Endothelial cell of umbilical vein (primary cell): ENCODE data around the gene GFOD1. TPM values are rescaled to one million over a fixed set of nuclear protein-coding genes. Genes with fewer than 3 reads are reported as not detected.

ENCODE experiments used
- BruUV-seq: library from RNA; stranded (reverse); fragments of 400-500 nt; replicated peaks from 2 replicates; lab custom pipeline; 2021; lab: Mats Ljungman, UMichigan
- CTCF ChIA-PET: fragments of 300-600, 350-600 bp; sonication (Branson Sonifier 250); formaldehyde crosslinking; loops from one replicate; lab custom pipeline; 2021; ENCODE audit warnings: antibody characterized with exemption, inconsistent platforms; lab: Charles Lee
- POLR2A ChIA-PET: fragments of 300-600, 350-600 bp; sonication (Branson Sonifier 250); formaldehyde crosslinking; loops from one replicate; lab custom pipeline; 2021; ENCODE audit warnings: antibody characterized with exemption, inconsistent platforms; lab: Charles Lee
- DNase-seq: peaks from one replicate; pipeline ENCODE4 v3.0.0-alpha.2; 2011; ENCODE audit warnings: low read depth, low spot score
- FAIRE-seq: peaks from 2 replicates; lab custom pipeline; 2011; peaks lifted over from hg19 to GRCh38; lab: Jason Lieb, UNC
- H2AFZ ChIP-seq: 2 replicates; pipeline ENCODE4 v1.6.0; 2012; ENCODE audit warnings: low read depth, low read length, control low read depth, inconsistent platforms
- H3K27ac ChIP-seq: 2 replicates; pipeline ENCODE4 v1.5.1; 2011; ENCODE audit warnings: low read depth, mild to moderate bottlenecking, control low read depth, low read length, moderate library complexity; ENCODE audit not compliant: insufficient read depth
- H3K27me3 ChIP-seq, 2 experiments: 2 replicates each; pipeline versions ENCODE4 v1.6.0 to v1.6.1; 2011; ENCODE audit warnings: low read length in 2 of 2, mixed read lengths in 1 of 2; ENCODE audit not compliant: control insufficient read depth in 2 of 2, insufficient read depth in 2 of 2
- H3K36me3 ChIP-seq, 2 experiments: 2 replicates in 1 of 2; 3 replicates in 1 of 2; pipeline ENCODE4 v1.5.1; 2011; ENCODE audit warnings: low read length in 2 of 2, mild to moderate bottlenecking in 1 of 2, moderate library complexity in 1 of 2; ENCODE audit not compliant: control insufficient read depth in 2 of 2, insufficient read depth in 2 of 2; ENCODE audit errors: extremely low read depth in 1 of 2
- H3K4me1 ChIP-seq: 3 replicates; pipeline ENCODE4 v1.5.1; 2011; ENCODE audit warnings: mild to moderate bottlenecking, low read length; ENCODE audit not compliant: control insufficient read depth, insufficient read depth; ENCODE audit errors: extremely low read depth
- H3K4me2 ChIP-seq: 2 replicates; pipeline ENCODE4 v1.6.1; 2011; ENCODE audit warnings: low read length, control low read depth, mixed read lengths; ENCODE audit not compliant: insufficient read depth
- H3K4me3 ChIP-seq, 3 experiments: fragments of 200-600 bp in 1 of 3; sonication (generic), shearing (Covaris generic) in 1 of 3; replicated peaks in 1 of 3; 2 replicates each; pipeline ENCODE4 v1.5.1; 2011 to 2016; ENCODE audit warnings: control low read depth in 3 of 3, low read length in 3 of 3, mild to moderate bottlenecking in 2 of 3, inconsistent platforms in 1 of 3, low read depth in 1 of 3, moderate library complexity in 1 of 3; ENCODE audit not compliant: insufficient read depth in 1 of 3
- H3K79me2 ChIP-seq: 2 replicates; pipeline ENCODE4 v1.6.0; 2012; ENCODE audit warnings: low read length, inconsistent platforms; ENCODE audit not compliant: control insufficient read depth, insufficient read depth
- H3K9ac ChIP-seq: replicated peaks from 2 replicates; pipeline ENCODE3; 2011; ENCODE audit warnings: low read length, control low read depth; ENCODE audit not compliant: insufficient read depth; ENCODE audit errors: extremely low read depth
- H3K9me1 ChIP-seq: replicated peaks from 3 replicates; pipeline ENCODE4 v1.6.0; 2011; ENCODE audit warnings: mild to moderate bottlenecking, low read length; ENCODE audit not compliant: control insufficient read depth, insufficient read depth; ENCODE audit errors: extremely low read depth
- H3K9me3 ChIP-seq: replicated peaks from 2 replicates; pipeline ENCODE4 v1.5.1; 2012; ENCODE audit warnings: low read length, inconsistent platforms; ENCODE audit not compliant: control insufficient read depth, insufficient read depth
- H4K20me1 ChIP-seq: replicated peaks from 2 replicates; pipeline ENCODE3; 2011; ENCODE audit warnings: mild to moderate bottlenecking, low read length; ENCODE audit not compliant: control insufficient read depth, insufficient read depth; ENCODE audit errors: extremely low read depth
- EZH2 ChIP-seq: IDR thresholded peaks from 2 replicates; pipeline ENCODE4 v1.6.1; 2012; ENCODE audit warnings: borderline replicate concordance, low read depth, mild to moderate bottlenecking, moderate library complexity, low read length, inconsistent platforms; ENCODE audit not compliant: severe bottlenecking
- FOS ChIP-seq: IDR thresholded peaks from 2 replicates; pipeline ENCODE4 v1.6.1; 2011; ENCODE audit warnings: mild to moderate bottlenecking, low read length, moderate library complexity, borderline replicate concordance; ENCODE audit not compliant: insufficient read depth
- GATA2 ChIP-seq: IDR thresholded peaks from 2 replicates; pipeline ENCODE4 v1.7.0; 2011; ENCODE audit warnings: low read depth, mild to moderate bottlenecking, moderate library complexity, mixed read lengths, low read length; ENCODE audit not compliant: insufficient read length, insufficient read depth
- JUN ChIP-seq: IDR thresholded peaks from 2 replicates; pipeline ENCODE4 v1.6.1; 2011; ENCODE audit warnings: borderline replicate concordance, low read depth; ENCODE audit not compliant: insufficient read length, insufficient read depth
- MYC ChIP-seq: IDR thresholded peaks from one replicate; pipeline ENCODE4 v1.6.1; 2011; ENCODE audit warnings: mild to moderate bottlenecking, low read depth, low read length
- POLR2A ChIP-seq: IDR thresholded peaks from 2 replicates; pipeline ENCODE4 v1.6.1; 2012; ENCODE audit warnings: low read depth, mild to moderate bottlenecking, control low read depth, low read length
- POLR2AphosphoS5 ChIP-seq: IDR thresholded peaks from 2 replicates; pipeline ENCODE4 v1.6.1; 2012; ENCODE audit warnings: low read depth, mild to moderate bottlenecking, control low read depth, low read length, moderate library complexity; ENCODE audit not compliant: insufficient read depth
- dilution Hi-C: fragments of 300-500 bp; cut with MboI; formaldehyde crosslinking; loops from one replicate; pipeline ENCODE4 v1.15.0; 2019; ENCODE audit warnings: low sequenced_read_pairs; ENCODE audit not compliant: extremely low pct_ligation_motif_present
- intact Hi-C: fragments of 100-400 bp; cut with micrococcal nuclease; formaldehyde crosslinking; loops from one replicate; pipeline ENCODE4 v1.10.0; 2022
- polyA plus RNA-seq, 4 experiments: library from polyadenylated mRNA; depleted of rRNA in 3 of 4; stranded (reverse) in 3 of 4; unstranded in 1 of 4; fragments of >200 nt; gene quantifications; 2 replicates each; pipeline versions ENCODE4 v1.2.1 to v1.2.3, GENCODE V29; 2011 to 2012; ENCODE audit warnings: missing spikeins in 1 of 4
- total RNA-seq: library from RNA; stranded (reverse); gene quantifications from 2 replicates; pipeline ENCODE4 v1.2.3, GENCODE V29; 2021
- TF ChIP-seq, protein P1 (sequence below), 2 donors: IDR thresholded peaks; 1 replicate in 1 of 2; 2 replicates in 1 of 2; pipeline ENCODE4 v1.5.1; 2011; ENCODE audit warnings: low read length in 2 of 2, mild to moderate bottlenecking in 2 of 2, moderate library complexity in 2 of 2, control low read depth in 1 of 2, inconsistent platforms in 1 of 2, low read depth in 1 of 2; ENCODE audit not compliant: insufficient read depth in 1 of 2; ENCODE audit errors: extremely low read depth in 1 of 2
- TF ChIP-seq, protein P2 (sequence below): IDR thresholded peaks from 2 replicates; pipeline ENCODE4 v1.6.1; 2011; ENCODE audit not compliant: insufficient read depth, insufficient read length

The GFOD1 gene
- total and polyA plus RNA-seq, 2 donors (not counting 3 experiments of a cell fraction or from before 2014, with no cell fraction given), result 12.1 to 24.1 TPM

DNA sequence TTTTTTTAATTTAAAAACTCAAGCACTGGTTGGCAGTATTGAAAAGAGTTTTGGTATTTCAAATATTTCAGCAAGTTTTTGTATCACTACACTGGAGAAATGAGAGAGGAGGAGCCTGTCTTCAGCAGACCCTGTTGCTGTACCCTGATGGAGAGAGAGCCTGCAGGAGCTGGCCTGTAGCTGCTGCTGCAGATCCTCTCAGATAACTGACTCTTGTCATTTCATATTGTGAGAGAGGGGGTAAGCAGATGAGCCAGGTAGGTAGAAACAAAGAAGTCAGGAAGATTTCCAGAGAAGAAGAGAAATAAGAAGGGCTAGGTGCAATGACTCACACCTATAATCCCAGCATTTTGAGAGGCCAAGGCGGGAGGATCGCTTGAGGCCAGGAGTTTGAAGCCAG lies 94.9 kb downstream of the GFOD1 start:
- Histone ChIP-seq H3K36me3 (no peaks in the 10 kb centered on the region), H3K4me3 (no peak overlapping the region), H3K79me2 (no peaks in the 10 kb centered on the region), H3K27ac (no peak overlapping the region), H3K9me1 (no peaks in the 10 kb centered on the region), H2AFZ (no peak overlapping the region), H3K4me1 (peaks cover 17% of the 10 kb centered on the region), H3K4me2 (no peak overlapping the region), H3K9ac (no peak overlapping the region), H3K9me3 (no peaks in the 10 kb centered on the region), H3K27me3 (no peaks in the 10 kb centered on the region), H4K20me1 (no peaks in the 10 kb centered on the region)
- no TSS peak for BruUV-seq
- ChIA-PET CTCF (interaction anchor here (1.1 to 2.9 kb wide), 2 partner anchors 19 to 183 kb away, joined by 3 to 8 read pairs; no protein-coding TSS in a partner anchor), POLR2A (interaction anchor here (0.7 kb wide), 1 partner anchor 48 kb away, joined by 4 read pairs; no protein-coding TSS in a partner anchor)
- dilution Hi-C loops, result no loop called here
- FAIRE-seq, result no peak
- intact Hi-C loops, result no loop called here
- TF ChIP-seq FOS (no peak), POLR2AphosphoS5 (no peak), POLR2A (no peak), MYC (no peak), EZH2 (no peak), JUN (no peak), GATA2 (no peak)
- TF ChIP-seq, protein P1, sequence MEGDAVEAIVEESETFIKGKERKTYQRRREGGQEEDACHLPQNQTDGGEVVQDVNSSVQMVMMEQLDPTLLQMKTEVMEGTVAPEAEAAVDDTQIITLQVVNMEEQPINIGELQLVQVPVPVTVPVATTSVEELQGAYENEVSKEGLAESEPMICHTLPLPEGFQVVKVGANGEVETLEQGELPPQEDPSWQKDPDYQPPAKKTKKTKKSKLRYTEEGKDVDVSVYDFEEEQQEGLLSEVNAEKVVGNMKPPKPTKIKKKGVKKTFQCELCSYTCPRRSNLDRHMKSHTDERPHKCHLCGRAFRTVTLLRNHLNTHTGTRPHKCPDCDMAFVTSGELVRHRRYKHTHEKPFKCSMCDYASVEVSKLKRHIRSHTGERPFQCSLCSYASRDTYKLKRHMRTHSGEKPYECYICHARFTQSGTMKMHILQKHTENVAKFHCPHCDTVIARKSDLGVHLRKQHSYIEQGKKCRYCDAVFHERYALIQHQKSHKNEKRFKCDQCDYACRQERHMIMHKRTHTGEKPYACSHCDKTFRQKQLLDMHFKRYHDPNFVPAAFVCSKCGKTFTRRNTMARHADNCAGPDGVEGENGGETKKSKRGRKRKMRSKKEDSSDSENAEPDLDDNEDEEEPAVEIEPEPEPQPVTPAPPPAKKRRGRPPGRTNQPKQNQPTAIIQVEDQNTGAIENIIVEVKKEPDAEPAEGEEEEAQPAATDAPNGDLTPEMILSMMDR (IDR thresholded peaks at IDR 0.05; ENCODE audit: extremely low read depth in 1 of 2, insufficient read depth in 1 of 2, low read depth in 1 of 2, low read length in 2 of 2), result no peak
- TF ChIP-seq, protein P2, sequence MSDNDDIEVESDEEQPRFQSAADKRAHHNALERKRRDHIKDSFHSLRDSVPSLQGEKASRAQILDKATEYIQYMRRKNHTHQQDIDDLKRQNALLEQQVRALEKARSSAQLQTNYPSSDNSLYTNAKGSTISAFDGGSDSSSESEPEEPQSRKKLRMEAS, result no peak
- no peak for DNase-seq
